Endometrial microvascular endothelial cells (primary cell): ENCODE measurements around the gene C11orf54. TPM values are rescaled to one million over a fixed set of nuclear protein-coding genes. Genes with fewer than 3 reads are reported as not detected.
"Not testable (repeated sequence)": the region's sequence is repeated elsewhere in the genome, so short reads cannot be mapped to it uniquely, and the experiment has no call there.

Source experiments
- in situ Hi-C: cut with HindIII; loops from 2 replicates; pipeline ENCODE4 v1.10.0; 2017; ENCODE audit warnings: low sequenced_read_pairs, low pct_unique_long_range_greater_than_20kb; ENCODE audit errors: inconsistent ontology term
- total RNA-seq: library from RNA; depleted of rRNA; stranded (reverse); fragments of >200 nt; gene quantifications from one replicate; pipeline ENCODE4 v1.2.3, GENCODE V29; 2015; ENCODE audit errors: inconsistent ontology term

The C11orf54 gene
- total RNA-seq, 1 donor from 2014 or later = 10.0 TPM

DNA sequence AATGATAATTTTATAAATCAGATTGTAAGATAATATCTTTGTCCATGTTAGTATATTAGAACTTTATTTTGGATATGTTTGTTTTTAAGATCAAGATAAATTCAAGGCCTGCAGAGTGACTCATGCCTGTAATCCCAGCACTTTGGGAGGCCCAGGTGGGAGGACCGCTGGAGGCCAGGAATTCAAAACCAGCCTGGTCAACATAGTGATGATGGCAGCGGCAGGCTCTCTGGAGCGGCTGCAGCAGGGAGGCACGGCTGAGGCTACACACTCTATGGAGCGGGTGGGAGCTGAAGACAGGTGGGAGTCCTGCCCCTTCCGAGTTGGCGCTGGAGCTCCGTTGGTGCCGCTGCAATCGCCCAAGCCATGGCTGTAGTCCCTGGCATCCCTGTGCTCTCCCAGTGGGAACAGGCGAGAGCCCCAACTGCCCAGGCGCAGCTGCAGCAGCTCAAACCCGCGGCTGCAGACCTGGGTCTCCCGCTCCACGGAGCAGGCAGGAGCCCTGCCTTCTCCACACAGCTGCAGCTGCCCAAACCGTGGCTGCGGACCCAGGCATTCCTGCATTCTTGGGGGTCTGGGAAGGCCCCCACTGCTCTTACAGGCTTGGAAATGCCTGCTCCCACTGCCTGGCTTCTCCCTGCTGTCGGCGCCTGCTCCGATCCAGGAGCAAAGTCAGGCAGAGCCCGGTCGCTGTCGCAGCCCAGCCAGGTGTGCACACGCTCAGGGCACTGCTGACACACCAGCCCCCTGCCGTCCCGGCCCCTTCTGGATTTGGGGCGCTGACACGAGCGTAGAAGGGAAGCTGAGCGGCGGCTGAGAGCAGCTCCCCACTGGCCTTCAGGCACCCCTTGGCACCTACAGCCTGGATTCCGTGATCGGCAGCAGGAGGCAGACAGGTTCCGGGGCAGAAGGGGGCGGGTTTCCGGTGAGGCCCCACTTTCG, 16.7 kb downstream of the C11orf54 start:
- in situ Hi-C loops = no loop called here

DNA sequence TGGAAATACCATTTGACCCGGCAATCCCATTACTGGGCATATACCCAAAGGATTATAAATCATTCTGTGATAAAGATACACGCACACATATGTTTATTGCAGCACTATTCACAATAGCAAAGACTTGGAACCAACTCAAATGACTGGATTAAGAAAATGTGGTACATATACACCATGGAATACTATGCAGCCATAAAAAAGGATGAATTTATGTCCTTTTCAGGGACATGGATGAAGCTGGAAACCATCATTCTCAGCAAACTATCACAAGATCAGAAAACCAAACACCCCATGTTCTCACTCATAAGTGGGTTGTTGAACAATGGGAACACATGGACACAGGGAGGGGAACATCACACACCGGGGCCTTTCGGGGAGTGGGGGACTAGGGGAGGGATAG, 17.7 kb downstream of the C11orf54 start:
- in situ Hi-C loops = not testable (repeated sequence)

DNA sequence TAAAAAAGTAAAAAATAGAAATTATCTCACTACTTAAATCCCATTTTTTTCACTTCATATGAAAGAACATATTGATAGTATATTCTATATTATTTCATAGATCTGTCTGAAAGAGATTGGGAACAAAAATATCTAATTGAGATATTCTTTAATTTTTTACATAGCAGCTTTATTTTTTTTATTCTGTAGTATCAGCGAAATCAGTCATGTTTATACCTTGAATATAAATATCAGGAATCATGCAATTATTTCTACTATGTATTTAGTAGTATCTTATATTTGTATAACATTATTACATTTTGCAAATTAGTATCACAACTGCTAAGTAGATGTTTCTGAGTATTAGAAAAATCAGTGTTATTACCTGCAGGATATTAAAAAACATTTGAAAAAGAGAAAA, 20.4 kb downstream of the C11orf54 start:
- in situ Hi-C loops = no loop called here

DNA sequence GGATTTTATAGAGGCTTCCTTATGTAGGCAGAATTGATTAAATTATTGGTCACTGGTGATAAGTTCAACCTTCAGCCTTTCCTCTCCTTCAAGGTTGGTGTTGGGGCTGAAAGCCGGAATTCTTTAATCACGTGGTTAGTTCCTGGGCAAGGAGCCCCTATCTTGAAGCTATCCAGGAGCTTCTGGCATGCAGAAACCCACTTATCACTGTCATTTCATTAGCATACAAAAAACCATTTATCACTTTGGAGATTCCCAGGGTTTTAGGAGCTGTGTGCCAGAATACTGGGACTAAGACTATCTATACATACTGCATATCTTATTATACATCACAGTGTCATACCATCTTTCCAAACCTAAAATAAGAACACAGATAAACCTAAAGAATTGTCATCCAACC, 24.1 kb downstream of the C11orf54 start:
- in situ Hi-C loops = no loop called here

DNA sequence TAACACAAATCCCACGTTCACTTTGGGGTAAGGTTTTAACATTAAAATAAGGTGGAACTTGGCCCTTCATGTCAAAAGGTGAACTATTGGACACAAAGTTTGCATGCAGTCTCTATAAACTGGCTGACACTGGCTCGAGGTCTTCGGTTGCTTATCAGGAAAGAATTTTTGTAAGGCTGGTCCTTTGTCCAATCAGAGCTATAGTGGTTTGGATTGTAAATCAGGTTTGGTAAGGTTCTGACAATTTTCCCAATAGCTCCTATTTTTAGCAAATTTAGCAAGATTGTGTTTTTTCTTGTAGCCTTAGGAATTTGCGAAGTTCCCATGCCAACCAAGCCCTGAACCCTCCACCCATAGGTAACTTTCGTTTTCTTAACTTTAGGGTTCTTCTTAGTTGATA, 25.0 kb downstream of the C11orf54 start:
- in situ Hi-C loops = no loop called here

DNA sequence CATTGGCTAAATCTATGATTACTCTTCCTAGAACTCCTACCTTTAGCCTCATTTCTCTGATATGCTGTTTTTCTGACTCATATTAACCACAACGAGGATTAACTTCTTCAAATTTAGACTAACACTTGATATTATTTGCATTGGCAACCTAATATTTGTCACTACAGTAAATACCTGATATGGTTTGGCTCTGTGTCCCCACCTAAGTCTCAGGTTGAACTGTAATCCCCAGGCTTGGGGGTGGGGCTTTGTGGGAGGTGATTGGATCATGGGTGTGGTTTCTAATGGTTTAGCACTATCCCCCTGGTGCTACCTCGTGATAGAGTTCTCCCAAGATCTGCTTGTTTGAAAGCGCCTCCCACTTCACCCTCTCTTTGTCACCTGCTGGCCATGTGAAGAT, 25.5 kb downstream of the C11orf54 start:
- in situ Hi-C loops = no loop called here

DNA sequence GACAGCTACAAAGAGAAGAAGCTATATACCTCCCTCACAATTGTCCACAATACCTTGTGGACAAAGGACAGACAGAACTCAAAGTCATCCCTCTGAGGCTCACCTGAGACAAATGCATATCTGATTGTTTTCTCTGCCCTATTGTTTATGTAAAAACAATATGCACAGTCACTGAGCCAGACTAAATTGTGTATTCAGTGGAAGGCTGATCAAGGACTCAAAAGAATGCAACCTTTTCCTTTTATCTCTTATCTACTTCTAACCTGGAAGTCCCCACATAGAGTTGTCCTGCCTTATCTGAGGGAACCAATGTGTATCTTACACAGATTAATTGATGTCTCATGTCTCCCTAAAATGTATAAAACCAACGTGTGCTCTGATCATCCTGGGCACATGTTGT, 28.7 kb downstream of the C11orf54 start:
- in situ Hi-C loops = no loop called here

DNA sequence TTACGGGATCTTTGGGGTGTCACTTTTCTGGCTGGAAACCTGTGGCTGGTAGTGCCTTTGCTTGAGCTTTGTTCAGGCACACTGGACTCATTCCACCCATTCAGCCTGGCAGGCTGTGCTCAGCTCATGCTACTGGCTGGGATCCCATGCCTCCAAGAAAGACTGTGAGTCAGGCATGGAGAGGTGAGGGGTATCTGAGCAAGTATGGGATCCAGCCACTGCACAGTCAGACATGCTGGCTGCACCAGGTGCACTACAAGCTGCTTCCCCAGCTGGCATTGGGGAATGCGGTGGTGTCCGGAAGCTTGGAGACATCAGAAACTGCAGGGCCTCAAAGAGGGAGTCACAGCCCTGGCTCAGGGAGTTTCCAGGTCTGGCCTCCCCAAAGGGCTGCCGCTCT, 30.7 kb downstream of the C11orf54 start:
- in situ Hi-C loops = no loop called here

DNA sequence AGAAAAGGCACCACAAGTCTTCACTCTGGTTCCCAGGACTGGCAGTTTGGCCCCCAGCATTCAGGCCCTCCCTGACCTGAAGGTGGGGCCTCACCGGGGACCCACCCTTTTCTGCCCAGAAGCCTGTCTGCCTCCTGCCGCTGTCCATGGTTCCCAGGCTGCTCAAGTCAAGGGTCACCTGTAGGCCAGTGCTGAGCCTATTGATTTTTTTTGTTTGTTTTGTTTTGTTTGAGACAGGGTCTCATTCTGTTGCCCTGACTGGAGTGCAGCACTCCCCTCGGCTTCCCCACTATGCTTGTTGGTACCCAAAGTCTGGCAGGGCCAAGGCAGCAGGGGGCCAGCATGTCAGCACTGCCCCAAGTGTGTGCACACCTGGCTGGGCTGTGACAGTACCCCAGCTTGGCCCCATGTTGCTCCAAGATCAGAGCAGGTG, 31.6 kb downstream of the C11orf54 start:
- in situ Hi-C loops = no loop called here

DNA sequence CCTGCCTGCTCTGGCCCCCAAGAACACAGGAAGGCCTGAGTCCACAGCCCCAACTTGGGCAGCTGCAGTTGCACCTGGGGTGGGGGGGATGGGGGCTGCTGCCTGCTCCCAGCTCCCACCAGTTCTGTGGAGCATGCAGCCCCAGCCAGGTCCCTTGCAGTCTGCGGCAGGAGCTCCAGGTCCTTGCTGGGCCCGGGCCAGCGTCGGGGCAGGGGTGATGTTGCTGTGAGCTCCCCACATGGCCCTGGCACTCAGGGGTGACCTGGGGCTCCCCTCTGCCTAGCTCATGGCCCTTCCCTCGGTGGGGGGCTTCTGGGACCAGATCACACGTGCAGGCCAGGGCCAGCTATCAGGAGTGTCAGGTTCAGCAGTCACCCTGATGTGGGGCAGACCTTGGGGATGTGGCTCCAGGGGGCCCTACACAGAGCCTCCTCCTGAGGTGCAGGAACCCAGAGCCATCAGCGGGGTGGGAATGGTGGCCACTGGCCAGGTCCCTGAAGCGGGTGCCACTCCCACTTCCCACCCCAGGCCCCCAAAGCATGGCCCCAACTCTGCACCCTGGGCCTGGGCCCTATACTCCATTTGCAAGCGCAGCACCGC, 32.2 kb downstream of the C11orf54 start:
- in situ Hi-C loops = no loop called here

DNA sequence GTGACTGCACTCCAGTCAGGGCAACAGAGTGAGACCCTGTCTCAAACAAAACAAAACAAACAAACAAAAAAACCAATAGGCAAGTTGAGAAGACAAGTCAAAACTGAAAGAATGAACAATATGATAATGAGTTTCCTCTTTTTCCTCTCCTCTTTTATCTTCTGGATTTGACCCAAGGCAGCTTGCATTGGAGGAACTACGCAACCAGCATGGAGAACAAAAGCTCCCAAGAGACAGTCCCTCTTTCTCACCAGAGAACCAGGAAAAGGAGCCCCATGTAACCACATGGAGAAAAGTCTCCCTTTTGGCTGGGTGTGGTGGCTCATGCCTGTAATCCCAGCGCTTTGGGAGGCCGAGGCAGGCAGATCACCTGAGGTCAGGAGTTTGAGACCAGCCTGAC, 33.1 kb downstream of the C11orf54 start:
- in situ Hi-C loops = not testable (repeated sequence)

DNA sequence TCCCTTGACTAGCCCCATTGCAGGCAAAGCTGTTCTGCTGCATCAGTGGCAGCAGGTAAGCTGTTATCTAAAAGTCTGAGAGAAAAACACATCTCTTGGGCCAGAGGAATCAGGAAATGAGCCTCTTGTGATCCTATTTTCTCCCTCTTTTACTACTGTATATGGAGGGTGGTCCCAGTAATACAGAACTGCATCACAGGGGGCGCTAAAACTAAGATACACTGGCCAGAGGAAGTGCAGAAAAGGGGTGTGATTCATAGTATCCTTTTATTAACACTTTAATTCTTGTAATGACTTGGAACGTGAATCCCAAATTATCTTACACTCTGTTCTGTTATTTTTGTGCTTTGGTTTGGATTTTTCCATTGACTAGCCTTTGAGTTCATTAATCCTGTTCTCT, 33.8 kb downstream of the C11orf54 start:
- in situ Hi-C loops = no loop called here

DNA sequence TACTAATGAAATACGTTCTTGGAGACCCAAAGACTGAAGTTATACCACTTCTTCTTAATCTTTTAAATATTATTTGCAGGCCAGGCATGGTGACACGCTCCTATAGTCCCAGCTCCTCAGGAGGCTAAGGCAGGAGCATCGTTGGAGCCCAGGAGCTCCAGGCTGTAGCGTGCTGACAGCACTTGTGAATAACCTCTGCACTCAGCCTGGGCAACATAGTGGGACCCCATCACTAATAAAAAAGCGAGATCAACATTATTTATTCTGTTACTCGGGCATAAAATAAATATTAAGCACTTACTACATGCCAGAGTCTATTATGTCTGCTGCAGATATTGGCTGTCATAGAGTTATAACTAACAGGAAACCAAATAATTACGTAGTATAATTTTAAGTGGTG, 41.9 kb downstream of the C11orf54 start:
- in situ Hi-C loops = no loop called here

DNA sequence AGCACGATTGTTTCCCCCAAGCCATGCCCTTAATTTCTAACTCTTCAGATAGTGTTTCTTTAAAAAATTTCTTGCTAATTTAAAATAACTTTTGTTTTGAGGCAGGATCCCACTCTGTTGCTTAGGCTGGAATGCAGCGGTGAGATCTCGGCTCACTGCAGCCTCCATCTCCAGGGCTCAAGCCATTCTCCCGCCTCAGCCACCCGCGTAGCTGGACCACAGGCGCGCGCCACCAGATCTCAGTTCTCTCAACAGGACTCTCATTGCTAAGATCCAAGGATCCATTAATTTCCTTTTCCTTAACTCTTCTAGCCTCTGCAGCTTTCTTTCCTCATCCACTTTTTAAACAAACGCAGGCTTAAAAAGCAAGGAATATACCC, 42.3 kb downstream of the C11orf54 start:
- in situ Hi-C loops = no loop called here

DNA sequence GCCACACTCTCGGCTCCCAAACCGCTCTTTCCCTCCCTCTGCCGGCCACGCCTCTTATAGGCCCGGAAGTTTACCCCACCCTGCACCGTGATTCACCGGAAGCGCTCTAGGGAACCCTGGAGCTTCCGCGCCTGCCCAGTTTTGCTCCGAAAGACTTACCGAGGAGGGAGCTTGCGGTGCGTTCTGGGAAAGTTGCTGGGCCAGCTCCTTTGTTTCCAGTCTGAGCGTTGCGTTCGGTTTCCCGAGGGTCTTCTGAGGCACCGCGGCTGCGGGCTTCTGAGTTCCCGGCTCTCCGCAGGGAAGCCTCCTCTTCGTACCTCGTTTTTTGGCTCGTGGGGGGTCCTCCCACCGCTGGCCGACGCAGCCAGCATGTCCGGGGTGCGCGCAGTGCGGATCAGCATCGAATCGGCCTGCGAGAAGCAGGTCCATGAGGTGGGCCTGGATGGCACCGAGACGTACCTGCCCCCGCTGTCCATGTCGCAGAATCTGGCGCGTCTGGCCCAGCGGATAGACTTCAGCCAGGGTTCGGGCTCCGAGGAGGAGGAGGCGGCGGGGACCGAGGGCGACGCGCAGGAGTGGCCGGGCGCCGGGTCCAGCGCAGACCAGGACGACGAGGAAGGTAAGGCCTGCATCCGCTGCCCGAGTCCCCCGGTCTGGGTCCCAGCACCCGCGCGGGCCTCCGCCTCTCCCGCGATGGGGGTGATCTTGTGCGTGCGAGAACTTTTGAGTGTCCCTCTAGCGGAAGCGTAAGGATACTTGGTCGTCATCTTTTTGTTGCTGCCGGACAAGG, 42.9 kb downstream of the C11orf54 start, which contains the start of gene MED17:
Gene MED17, plus strand, starts transcription at position 138 of the 790 bp plus-strand sequence. Its CDS starts 232 bp downstream, at position 370.
- in situ Hi-C loops = no loop called here

DNA sequence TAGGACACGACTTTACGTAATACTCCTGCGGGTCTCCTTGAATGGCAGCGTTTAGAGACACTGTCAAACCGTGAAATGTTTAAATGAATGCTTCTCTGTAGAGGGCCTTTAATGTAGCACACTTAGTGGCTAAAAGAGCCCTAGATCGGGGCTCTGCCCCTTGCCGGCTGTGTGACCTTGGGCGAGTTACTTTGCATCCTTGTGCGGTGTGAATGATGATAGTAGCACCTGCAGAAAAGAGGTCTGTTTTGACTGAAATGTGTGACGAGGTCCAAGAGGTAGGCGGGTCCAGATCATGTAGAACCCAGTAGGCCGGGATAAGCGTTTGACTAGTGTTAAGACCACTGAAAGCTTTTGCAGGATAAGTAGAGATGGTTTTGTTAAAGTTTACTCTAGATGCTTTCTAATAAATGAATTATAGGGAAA, 43.5 kb downstream of the C11orf54 start:
- in situ Hi-C loops = no loop called here

DNA sequence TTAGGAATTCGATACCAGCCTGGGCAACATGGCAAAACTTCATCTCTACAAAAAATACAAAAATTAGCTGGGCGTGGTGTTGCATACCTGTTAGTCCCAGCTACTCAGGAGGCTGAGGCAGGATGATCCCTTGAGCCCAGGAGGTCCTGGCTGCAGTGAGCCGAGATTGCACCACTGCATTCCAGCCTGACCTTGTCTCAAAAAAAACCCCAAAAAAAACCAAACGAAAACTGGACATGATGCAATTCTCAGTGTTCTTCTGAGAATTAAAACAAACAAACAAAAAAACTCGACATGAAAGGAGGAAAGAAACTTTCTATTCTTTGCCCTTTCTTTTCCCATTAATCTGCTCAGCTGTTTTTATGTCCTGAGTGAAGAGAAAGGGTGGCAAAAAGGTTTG, 50.0 kb downstream of the C11orf54 start:
- in situ Hi-C loops = no loop called here

DNA sequence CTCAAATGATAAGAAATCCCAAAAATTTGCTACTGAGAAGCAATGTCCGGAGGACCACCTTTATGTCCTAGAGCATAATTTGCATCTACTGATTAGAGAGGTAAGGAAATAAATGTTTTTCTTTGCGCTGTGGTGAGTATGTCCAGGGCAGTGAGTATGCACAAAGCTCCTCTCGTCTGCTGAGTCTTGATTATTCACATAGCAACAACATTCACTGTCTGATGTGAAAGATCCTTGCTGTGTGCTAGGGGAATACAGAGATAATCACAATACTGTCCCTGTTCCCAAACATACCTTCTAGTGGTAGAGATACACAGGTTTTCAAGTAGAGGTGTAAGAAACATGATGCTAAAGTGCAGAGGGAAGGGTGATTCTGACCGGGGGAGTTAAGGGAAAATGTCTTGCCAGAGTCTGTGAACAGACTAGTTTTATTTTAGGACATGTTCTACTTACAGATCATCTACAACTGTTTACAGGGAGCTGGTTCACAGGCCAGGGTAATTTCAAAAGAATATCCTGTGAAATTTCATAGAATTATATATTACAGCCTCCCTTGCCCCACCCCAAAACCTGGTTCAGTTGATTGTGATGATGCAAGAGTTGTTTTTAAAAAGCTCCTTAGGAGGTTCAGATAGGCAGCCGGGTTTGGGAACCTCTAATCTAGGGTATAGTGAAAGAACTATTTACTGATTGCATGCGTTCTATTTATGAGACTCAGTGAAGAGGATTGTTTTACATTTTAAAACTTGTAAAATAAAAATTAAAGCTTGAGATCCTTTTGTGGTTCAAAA, 55.2 kb downstream of the C11orf54 start:
- in situ Hi-C loops = no loop called here

DNA sequence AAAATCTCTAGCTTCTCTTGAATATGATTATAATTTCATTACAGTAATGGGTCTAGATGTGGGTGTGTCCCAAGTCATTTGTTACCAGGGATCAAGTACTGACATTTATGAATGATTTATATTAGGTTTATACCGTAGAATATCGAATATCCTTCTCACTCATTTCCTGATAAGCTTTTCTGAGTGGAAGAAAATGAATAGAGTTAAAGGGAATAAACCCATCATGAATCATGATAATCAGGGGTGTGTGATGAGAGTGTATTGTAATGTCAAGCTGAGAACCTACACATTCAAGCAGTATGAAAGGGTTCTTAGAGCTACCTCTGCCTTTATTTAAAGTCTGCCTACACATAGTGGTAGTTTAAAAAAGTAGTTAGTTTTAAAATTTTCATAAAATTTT, 59.9 kb downstream of the C11orf54 start:
- in situ Hi-C loops = no loop called here
